Thyroid gland (tissue), 4 donors: ENCODE results near the gene CLEC2L. TPM values are rescaled to one million over a fixed set of nuclear protein-coding genes. Genes with fewer than 3 reads are reported as not detected.

Experiments
- DNase-seq, 2 donors: peaks; one replicate each; pipeline ENCODE4 v3.0.0-alpha.2; 2019
- H3K27ac ChIP-seq, 3 donors: fragments of 200-600 bp; sonication (generic); 1 replicate in 2 of 3; 2 replicates in 1 of 3; pipeline ENCODE4 v1.5.1; 2016 to 2019; ENCODE audit warnings: mild to moderate bottlenecking in 1 of 3, moderate library complexity in 1 of 3
- H3K27me3 ChIP-seq: fragments of 200-600 bp; sonication (generic); one replicate; pipeline ENCODE4 v1.5.1; 2019
- H3K36me3 ChIP-seq, 2 donors: fragments of 200-600 bp; sonication (generic); one replicate each; pipeline ENCODE4 v1.5.1; 2016 to 2019
- H3K4me1 ChIP-seq, 2 donors: fragments of 200-600 bp; sonication (generic); one replicate each; pipeline ENCODE4 v1.5.1; 2017 to 2019
- H3K4me3 ChIP-seq, 3 donors: fragments of 200-600 bp; sonication (generic); replicated peaks in 1 of 3; 1 replicate in 2 of 3; 2 replicates in 1 of 3; pipeline ENCODE4 v1.5.1; 2016; ENCODE audit warnings: mild to moderate bottlenecking in 1 of 3
- H3K9me3 ChIP-seq: fragments of 200-600 bp; sonication (generic); one replicate; pipeline ENCODE4 v1.5.1; 2017
- POLR2A ChIP-seq, 2 donors: fragments of 450-650 bp; IDR thresholded peaks; one replicate each; pipeline ENCODE4 v1.6.1; 2017; ENCODE audit warnings: antibody characterized with exemption in 2 of 2, mild to moderate bottlenecking in 2 of 2, moderate library complexity in 1 of 2
- WGBS, 2 donors: methylation state at CpG; one replicate each; pipeline ENCODE4 v1.1.5; 2017; 5-methylcytosine and 5-hydroxymethylcytosine counted together
- intact Hi-C: fragments of 100-400 bp; cut with DNase I; formaldehyde crosslinking; loops from one replicate; pipeline ENCODE4 v1.15.1; 2023
- total RNA-seq, 4 donors: library from RNA; depleted of rRNA; stranded (reverse); fragments of >200 nt; gene quantifications; one replicate each; pipeline ENCODE4 v1.2.3, GENCODE V29; 2016
- TF ChIP-seq, protein P1 (sequence below), 6 experiments: fragments of 200-600 bp in 3 of 6; fragments of 450-650 bp in 3 of 6; sonication (generic) in 3 of 6; IDR thresholded peaks; one replicate each; pipeline ENCODE4 v1.5.1; 2016 to 2019; ENCODE audit warnings: antibody characterized with exemption in 6 of 6, mild to moderate bottlenecking in 2 of 6, inconsistent platforms in 1 of 6, moderate library complexity in 1 of 6

The CLEC2L gene
- total RNA-seq, 4 donors from 2014 or later = not detected

DNA sequence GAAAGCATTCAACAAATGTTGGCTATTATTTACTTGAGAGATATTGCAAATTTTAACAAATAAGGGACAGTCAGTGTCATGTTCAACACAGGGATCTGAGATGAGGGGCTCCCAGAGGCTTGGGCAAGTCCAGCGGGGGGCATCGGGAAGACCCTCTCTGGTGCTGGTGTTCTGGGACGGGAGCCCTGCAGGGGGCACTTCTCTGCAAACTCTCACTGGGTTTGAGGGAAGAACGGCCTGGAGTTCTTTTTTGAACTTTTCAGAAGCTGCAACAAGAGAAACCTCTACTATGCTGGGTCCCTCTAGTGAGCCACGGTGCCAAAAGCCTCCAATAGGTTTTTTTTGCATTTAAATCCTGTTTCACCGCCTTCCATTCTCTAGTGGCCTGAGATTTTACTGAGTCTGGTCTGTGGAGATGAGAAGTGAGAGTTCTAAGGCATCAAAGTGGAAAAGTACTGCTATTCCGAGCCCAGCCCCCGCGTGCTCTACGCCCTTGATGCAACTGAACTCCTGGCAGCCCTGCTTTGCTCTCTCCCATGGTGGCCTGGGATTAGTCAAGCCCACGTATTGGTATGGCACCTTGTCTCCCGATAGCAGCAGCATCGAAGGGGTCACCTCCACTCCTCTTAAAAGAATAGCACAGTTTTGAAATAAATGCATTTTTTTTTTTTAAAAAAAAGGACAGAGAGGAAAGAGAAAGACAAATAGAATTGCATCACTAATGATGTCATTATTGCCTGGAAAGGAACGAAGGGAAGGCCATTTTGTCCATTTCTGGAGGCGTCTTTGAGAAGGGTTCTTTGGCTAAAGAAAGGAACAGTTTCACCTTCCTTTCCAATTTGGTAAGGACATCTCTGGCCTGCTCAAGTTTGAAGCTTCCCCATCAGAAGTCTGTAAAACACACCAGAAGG lies 43.5 kb downstream of the CLEC2L start:
- intact Hi-C loops = no loop called here
- no peak for TF ChIP-seq POLR2A (IDR thresholded peaks at IDR 0.05)
- TF ChIP-seq, protein P1, sequence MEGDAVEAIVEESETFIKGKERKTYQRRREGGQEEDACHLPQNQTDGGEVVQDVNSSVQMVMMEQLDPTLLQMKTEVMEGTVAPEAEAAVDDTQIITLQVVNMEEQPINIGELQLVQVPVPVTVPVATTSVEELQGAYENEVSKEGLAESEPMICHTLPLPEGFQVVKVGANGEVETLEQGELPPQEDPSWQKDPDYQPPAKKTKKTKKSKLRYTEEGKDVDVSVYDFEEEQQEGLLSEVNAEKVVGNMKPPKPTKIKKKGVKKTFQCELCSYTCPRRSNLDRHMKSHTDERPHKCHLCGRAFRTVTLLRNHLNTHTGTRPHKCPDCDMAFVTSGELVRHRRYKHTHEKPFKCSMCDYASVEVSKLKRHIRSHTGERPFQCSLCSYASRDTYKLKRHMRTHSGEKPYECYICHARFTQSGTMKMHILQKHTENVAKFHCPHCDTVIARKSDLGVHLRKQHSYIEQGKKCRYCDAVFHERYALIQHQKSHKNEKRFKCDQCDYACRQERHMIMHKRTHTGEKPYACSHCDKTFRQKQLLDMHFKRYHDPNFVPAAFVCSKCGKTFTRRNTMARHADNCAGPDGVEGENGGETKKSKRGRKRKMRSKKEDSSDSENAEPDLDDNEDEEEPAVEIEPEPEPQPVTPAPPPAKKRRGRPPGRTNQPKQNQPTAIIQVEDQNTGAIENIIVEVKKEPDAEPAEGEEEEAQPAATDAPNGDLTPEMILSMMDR (IDR thresholded peaks at IDR 0.05) = no peak
- Histone ChIP-seq H3K36me3 (no peaks in the 10 kb centered on the region), H3K4me3 (no peak overlapping the region), H3K27me3 (no peaks in the 10 kb centered on the region), H3K4me1 (no peaks in the 10 kb centered on the region), H3K27ac (no peak overlapping the region), H3K9me3 (no peaks in the 10 kb centered on the region)
- WGBS, 2 donors = 89% methylated on average over 15 of the region's 15 CpGs
- DNase-seq = no peak

DNA sequence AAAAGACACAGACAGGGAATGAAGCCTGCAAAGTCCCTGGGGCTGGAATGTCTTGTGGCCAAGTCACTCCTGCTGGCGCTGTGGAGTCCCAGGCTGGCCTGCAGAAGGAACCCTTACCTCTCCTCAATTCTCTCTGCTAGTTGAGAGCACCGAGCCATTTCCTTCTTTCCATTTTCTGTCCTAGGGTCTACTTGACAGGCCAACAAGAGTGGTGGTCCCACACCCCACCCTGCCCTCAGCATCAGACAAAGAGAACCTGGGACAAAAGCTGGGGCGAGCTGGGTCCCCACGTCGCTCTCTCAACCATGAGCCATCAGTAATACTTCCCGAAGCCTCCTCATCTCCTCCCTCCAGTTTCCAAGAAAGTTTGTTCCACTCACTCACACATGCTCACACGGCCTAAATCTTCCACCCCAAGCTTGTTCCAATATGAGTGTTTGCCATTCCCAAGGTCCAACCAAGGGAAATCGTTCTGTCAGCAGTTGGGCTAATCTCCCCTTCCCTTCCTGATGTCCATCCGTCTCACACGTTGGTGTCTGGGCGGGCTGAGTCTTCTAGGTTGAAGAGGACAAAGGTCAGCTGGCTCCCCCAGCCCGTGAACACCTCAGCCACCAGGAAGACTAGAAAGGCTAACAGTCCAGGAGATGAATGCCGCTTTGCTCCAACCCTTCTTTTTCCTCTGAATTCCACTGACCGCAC lies 44.3 kb downstream of the CLEC2L start:
- DNase-seq = no peak
- H3K27ac ChIP-seq = no peak overlapping the region
- H3K36me3 ChIP-seq = peaks cover 0 to under 1% of the 10 kb centered on the region in 2 donors
- no peaks in the 10 kb centered on the region for H3K27me3 ChIP-seq
- TF ChIP-seq, protein P1 (IDR thresholded peaks at IDR 0.05) = no peak
- TF ChIP-seq POLR2A (IDR thresholded peaks at IDR 0.05) = no peak
- H3K9me3 ChIP-seq = no peaks in the 10 kb centered on the region
- WGBS, 2 donors = 89 to 94% methylated on average over 14 of the region's 14 CpGs
- intact Hi-C loops = no loop called here
- no peak overlapping the region for H3K4me3 ChIP-seq
- no peaks in the 10 kb centered on the region for H3K4me1 ChIP-seq

DNA sequence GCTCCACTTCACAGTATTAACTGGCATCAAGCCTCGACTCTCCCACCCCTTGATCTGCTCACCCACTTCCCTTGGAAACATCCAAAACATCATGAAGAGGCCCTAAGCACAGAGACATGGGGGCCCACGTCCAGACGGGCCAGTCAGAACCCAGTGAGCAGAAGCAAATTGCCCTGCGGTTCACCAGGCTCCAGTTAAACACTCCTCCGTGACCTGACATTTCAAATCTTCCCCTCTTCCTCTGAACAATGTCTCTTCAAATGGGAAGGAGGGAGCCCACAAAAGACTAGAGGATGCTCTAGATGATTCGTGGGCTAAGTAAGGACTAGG lies 44.8 kb downstream of the CLEC2L start:
- Histone ChIP-seq H3K4me1 (no peaks in the 10 kb centered on the region), H3K9me3 (no peaks in the 10 kb centered on the region), H3K4me3 (no peak overlapping the region), H3K27me3 (no peaks in the 10 kb centered on the region), H3K36me3 (peaks cover 5 to 6% of the 10 kb centered on the region in 2 donors), H3K27ac (no peak overlapping the region)
- WGBS, 2 donors = 78 to 79% methylated on average over 6 of the region's 6 CpGs
- DNase-seq = no peak
- TF ChIP-seq, protein P1 (IDR thresholded peaks at IDR 0.05) = no peak
- no peak for TF ChIP-seq POLR2A (IDR thresholded peaks at IDR 0.05)
- intact Hi-C loops = no loop called here

DNA sequence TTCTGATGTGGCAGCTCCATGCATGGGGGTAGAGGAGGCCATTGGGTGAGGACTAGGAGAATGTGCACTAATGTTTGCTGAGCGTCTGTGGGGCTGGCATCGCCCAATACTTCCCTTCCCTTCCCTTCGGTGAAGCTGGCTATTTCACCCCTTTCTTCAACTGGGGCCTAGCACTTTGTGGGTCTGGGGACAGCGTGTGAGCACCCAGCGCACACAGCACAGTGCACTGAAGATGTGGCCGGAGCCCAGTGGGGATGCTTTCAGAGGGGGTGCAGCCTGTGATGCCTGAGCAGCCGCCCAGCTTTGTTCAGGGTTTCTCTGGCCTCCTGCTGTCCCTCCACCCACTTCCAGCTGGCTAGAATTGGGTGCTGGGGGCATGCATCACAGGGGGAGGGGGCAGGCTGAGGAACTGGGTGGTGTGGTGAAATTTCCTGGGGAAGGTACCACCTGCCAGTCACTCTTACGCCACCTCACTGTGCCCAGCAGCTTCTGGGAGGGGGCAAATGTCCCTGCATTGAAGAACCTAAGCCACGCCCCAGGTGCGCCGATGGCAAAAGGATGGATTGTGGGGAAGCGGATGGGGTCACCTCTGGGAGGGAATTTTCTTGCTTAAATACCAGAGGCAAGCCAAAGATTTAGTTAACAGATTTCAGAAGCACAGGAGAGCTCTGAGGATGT lies 45.5 kb downstream of the CLEC2L start:
- H3K36me3 ChIP-seq = peaks cover 7 to 11% of the 10 kb centered on the region in 2 donors
- H3K4me3 ChIP-seq = no peak overlapping the region
- no peak for TF ChIP-seq POLR2A (IDR thresholded peaks at IDR 0.05)
- TF ChIP-seq, protein P1 (IDR thresholded peaks at IDR 0.05) = no peak
- intact Hi-C loops = no loop called here
- no peak overlapping the region for H3K27ac ChIP-seq
- H3K9me3 ChIP-seq = no peaks in the 10 kb centered on the region
- DNase-seq = no peak
- 98 to 99% methylated on average over 7 to 12 of the region's 12 CpGs for WGBS, 2 donors
- H3K27me3 ChIP-seq = no peaks in the 10 kb centered on the region
- H3K4me1 ChIP-seq = no peaks in the 10 kb centered on the region
